Common myeloid progenitor, CD34-positive (primary cell): ENCODE results near the gene CYB5R4.
"Not testable (repeated sequence)": the region's sequence is repeated elsewhere in the genome, so short reads cannot be mapped to it uniquely, and the experiment has no call there.

Experiments used
- CTCF ChIA-PET: fragments of 350-600 bp; sonication (Branson Sonifier 250); formaldehyde crosslinking; loops from one replicate; lab custom pipeline; 2021; ENCODE audit warnings: antibody characterized with exemption; lab: Charles Lee
- POLR2A ChIA-PET: fragments of 350-600 bp; sonication (Branson Sonifier 250); formaldehyde crosslinking; loops from one replicate; lab custom pipeline; 2021; ENCODE audit warnings: antibody characterized with exemption; lab: Charles Lee
- DNase-seq, 3 donors: peaks; one replicate each; pipeline versions ENCODE4 v3.0.0 to v3.0.0-alpha.2; 2013
- H3K27ac ChIP-seq, 2 experiments: 1 replicate in 1 of 2; 2 replicates in 1 of 2; pipeline ENCODE4 v1.7.0; 2013; ENCODE audit warnings: inconsistent platforms in 2 of 2, low read length in 2 of 2, mild to moderate bottlenecking in 2 of 2, low read depth in 1 of 2, moderate library complexity in 1 of 2; ENCODE audit not compliant: severe bottlenecking in 2 of 2, insufficient read depth in 1 of 2, poor library complexity in 1 of 2
- H3K27me3 ChIP-seq, 5 experiments: replicated peaks in 2 of 5; 1 replicate in 3 of 5; 2 replicates in 2 of 5; pipeline versions ENCODE4 v1.6.1 to v1.7.0; 2013; ENCODE audit warnings: low read length in 4 of 5, mild to moderate bottlenecking in 2 of 5, moderate library complexity in 2 of 5, inconsistent platforms in 1 of 5; ENCODE audit not compliant: insufficient read depth in 5 of 5, control insufficient read depth in 4 of 5
- H3K36me3 ChIP-seq, 4 experiments: 1 replicate in 2 of 4; 2 replicates in 2 of 4; pipeline versions ENCODE4 v1.6.1 to v1.7.0; 2013; ENCODE audit warnings: low read length in 3 of 4, control low read depth in 1 of 4, mild to moderate bottlenecking in 1 of 4; ENCODE audit not compliant: control insufficient read depth in 4 of 4, insufficient read depth in 4 of 4
- H3K4me1 ChIP-seq, 4 experiments: 1 replicate in 3 of 4; 2 replicates in 1 of 4; pipeline versions ENCODE4 v1.6.1 to v1.7.1; 2013; ENCODE audit warnings: low read length in 3 of 4, mild to moderate bottlenecking in 3 of 4, control low read depth in 1 of 4, inconsistent platforms in 1 of 4, moderate library complexity in 1 of 4; ENCODE audit not compliant: control insufficient read depth in 4 of 4, insufficient read depth in 4 of 4; ENCODE audit errors: control extremely low read depth in 1 of 4
- H3K4me3 ChIP-seq, 7 experiments: 1 replicate in 4 of 7; 2 replicates in 3 of 7; pipeline versions ENCODE4 v1.5.1 to v1.7.0; 2013; ENCODE audit warnings: mild to moderate bottlenecking in 7 of 7, low read length in 6 of 7, moderate library complexity in 6 of 7, inconsistent platforms in 2 of 7, low read depth in 2 of 7, control low read depth in 1 of 7; ENCODE audit not compliant: insufficient read depth in 4 of 7, control insufficient read depth in 1 of 7; ENCODE audit errors: extremely low read depth in 1 of 7
- H3K9me3 ChIP-seq, 5 experiments: 1 replicate in 4 of 5; 2 replicates in 1 of 5; pipeline versions ENCODE4 v1.6.1 to v1.7.1; 2013; ENCODE audit warnings: low read length in 4 of 5, mild to moderate bottlenecking in 2 of 5, inconsistent platforms in 1 of 5, low read depth in 1 of 5, moderate library complexity in 1 of 5; ENCODE audit not compliant: control insufficient read depth in 4 of 5, insufficient read depth in 2 of 5; ENCODE audit errors: control extremely low read depth in 1 of 5
- WGBS: methylation state at CpG from one replicate; pipeline ENCODE4 v1.1.5; 2013; ENCODE audit not compliant: insufficient coverage; 5-methylcytosine and 5-hydroxymethylcytosine counted together

The CYB5R4 gene

DNA sequence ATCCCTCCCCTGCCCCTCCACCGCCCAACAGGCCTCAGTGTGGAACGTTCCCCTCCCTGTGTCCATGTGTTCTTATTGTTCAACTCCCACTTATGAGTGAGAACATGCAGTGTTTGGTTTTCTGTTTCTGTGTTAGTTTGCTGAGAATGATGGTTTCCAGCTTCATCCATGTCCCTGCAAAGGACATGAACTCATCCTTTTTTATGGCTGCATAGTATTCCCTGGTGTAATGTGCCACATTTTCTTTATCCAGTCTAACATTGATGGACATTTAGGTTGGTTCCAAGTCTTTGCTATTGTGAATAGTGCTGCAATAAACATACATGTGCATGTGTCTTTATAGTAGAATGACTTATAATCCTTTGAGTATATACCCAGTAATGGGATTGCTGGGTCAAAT, 91.9 kb downstream of the CYB5R4 start:
- no CpG with 5 or more reads among the region's 2 CpGs for WGBS
- POLR2A ChIA-PET = not testable (repeated sequence)

GRCh38 chr6:83952830-83953229, 93.3 kb downstream of the CYB5R4 start:
- Histone ChIP-seq H3K4me1 (no peaks in the 10 kb centered on the region), H3K27me3 (no peaks in the 10 kb centered on the region), H3K9me3 (no peaks in the 10 kb centered on the region), H3K36me3 (peaks cover 7 to 24% (median 8%) of the 10 kb centered on the region in 4 experiments), H3K27ac (no peak overlapping the region), H3K4me3 (no peak overlapping the region)
- POLR2A ChIA-PET = no interaction called here
- CTCF ChIA-PET = interaction anchor here (1.2 kb wide), 1 partner anchor 11 kb away, joined by 4 read pairs; no protein-coding TSS in a partner anchor
- no peak for DNase-seq
- 100% methylated on average over 1 of the region's 3 CpGs for WGBS

More for the DNA sequence above, 91.9 kb downstream of the CYB5R4 start:
- H3K4me3 ChIP-seq, H3K9me3 ChIP-seq, H3K27ac ChIP-seq, H3K27me3 ChIP-seq, DNase-seq, CTCF ChIA-PET, H3K4me1 ChIP-seq: not testable (repeated sequence)
- H3K36me3 ChIP-seq = peaks cover 6 to 21% (median 7%) of the 10 kb centered on the region in 4 experiments

GRCh38 chr6:83954371-83954770, 94.9 kb downstream of the CYB5R4 start:
- no CpG with 5 or more reads among the region's 2 CpGs for WGBS
- Histone ChIP-seq H3K4me3 (no peak overlapping the region), H3K36me3 (peaks cover 8 to 30% (median 12%) of the 10 kb centered on the region in 4 experiments), H3K27ac (no peak overlapping the region), H3K27me3 (no peaks in the 10 kb centered on the region), H3K9me3 (no peaks in the 10 kb centered on the region), H3K4me1 (no peaks in the 10 kb centered on the region)
- CTCF ChIA-PET = no interaction called here
- no peak for DNase-seq
- POLR2A ChIA-PET = no interaction called here

DNA sequence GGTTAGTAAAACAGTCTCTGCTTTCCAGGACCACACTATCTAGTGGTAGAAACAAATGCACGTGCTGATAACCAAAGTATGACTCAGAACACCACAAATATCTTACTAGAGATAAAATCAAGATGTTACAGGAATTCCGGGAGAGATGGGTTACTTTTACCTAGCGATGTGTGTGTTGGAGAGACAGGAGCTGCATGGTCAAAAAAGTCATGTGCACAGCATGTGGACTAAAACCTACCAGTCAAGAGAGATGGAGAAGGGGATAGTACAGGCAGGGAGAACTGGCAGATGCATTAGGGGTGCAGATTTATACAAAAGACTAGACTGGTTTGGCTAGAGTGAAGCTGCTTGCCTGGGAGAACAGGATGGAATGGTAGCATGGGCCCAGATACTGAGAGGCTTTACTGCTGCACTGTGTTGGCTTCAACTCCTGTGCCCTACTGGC, 98.8 kb downstream of the CYB5R4 start:
- Histone ChIP-seq H3K9me3 (peaks cover 0 to 4% (median 0%) of the 10 kb centered on the region in 5 experiments), H3K27ac (no peak overlapping the region), H3K27me3 (no peaks in the 10 kb centered on the region), H3K36me3 (peaks cover 16 to 40% (median 22%) of the 10 kb centered on the region in 4 experiments), H3K4me3 (no peak overlapping the region), H3K4me1 (peaks cover 0 to 9% (median 6%) of the 10 kb centered on the region in 4 experiments)
- CTCF ChIA-PET = interaction anchor here (0.7 kb wide), 1 partner anchor 11 kb away, joined by 3 read pairs; no protein-coding TSS in a partner anchor
- DNase-seq = no peak
- POLR2A ChIA-PET = interaction anchor here (1.0 kb wide), 1 partner anchor 12 kb away, joined by 3 read pairs; no protein-coding TSS in a partner anchor
- 88% methylated on average over 2 of the region's 3 CpGs for WGBS

DNA sequence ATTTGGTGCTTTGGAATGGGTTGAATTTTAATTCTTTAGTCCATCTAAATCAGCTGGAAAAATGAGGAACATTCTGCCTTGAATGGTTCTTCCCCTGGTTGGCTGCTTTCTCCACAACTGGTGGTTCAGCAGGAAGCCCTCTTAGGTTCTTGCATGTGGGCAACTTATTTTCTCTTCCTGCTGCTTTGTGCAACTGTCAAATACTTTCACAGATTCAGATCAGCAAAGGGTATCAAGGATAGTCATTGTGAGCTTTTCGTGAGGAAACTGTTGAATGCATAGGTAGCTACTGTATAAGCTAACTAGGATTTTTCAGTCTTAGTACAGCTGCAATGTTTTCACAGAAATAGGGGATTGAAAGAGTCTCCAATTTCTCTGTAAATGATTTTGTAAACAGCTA, 101.2 kb downstream of the CYB5R4 start:
- peaks cover 14 to 52% (median 22%) of the 10 kb centered on the region in 4 experiments for H3K36me3 ChIP-seq
- ChIA-PET POLR2A (no interaction called here), CTCF (no interaction called here)
- H3K9me3 ChIP-seq = peaks cover 0 to 6% (median 2%) of the 10 kb centered on the region in 5 experiments
- H3K4me1 ChIP-seq = peaks cover 0 to 9% (median 6%) of the 10 kb centered on the region in 4 experiments
- H3K27me3 ChIP-seq = no peaks in the 10 kb centered on the region
- H3K27ac ChIP-seq = no peak overlapping the region
- no peak for DNase-seq
- no peak overlapping the region for H3K4me3 ChIP-seq
- WGBS = 0% methylated on average over 1 of the region's 1 CpG

GRCh38 chr6:83962582-83962981, 103.1 kb downstream of the CYB5R4 start:
- Histone ChIP-seq H3K27ac (no peak overlapping the region), H3K36me3 (peaks cover 14 to 41% (median 21%) of the 10 kb centered on the region in 4 experiments), H3K4me3 (no peak overlapping the region), H3K27me3 (no peaks in the 10 kb centered on the region), H3K4me1 (peaks cover 0 to 9% (median 6%) of the 10 kb centered on the region in 4 experiments), H3K9me3 (peaks cover 0 to 15% (median 4%) of the 10 kb centered on the region in 5 experiments)
- ChIA-PET CTCF (interaction anchor here (0.6 kb wide), 1 partner anchor 40 kb away, joined by 3 read pairs; no protein-coding TSS in a partner anchor), POLR2A (no interaction called here)
- no peak for DNase-seq

DNA sequence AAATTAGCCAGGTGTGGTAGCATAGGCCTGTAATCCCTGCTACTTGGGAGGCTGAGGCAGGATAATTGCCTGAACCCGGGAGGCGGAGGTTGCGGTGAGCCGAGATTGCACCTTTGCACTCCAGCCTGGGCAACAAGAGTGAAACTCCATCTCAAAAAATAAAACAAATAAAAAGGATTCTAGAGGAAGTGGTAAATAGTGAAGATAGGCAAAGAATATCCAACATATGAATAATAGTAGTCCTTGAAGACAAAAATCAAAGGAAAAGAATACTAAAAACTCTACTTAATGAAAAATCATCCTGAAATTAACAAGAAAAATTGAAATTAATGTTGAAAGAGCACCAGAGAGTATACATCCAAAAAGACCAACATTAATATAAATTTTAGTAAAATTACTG, 107.0 kb downstream of the CYB5R4 start:
- no CpG with 5 or more reads among the region's 4 CpGs for WGBS
- Histone ChIP-seq H3K27me3 (no peaks in the 10 kb centered on the region), H3K9me3 (peaks cover 0 to 24% (median 4%) of the 10 kb centered on the region in 5 experiments), H3K4me1 (no peaks in the 10 kb centered on the region), H3K4me3 (no peak overlapping the region), H3K27ac (no peak overlapping the region), H3K36me3 (peaks cover 8 to 34% (median 19%) of the 10 kb centered on the region in 4 experiments)
- ChIA-PET POLR2A (no interaction called here), CTCF (no interaction called here)
- DNase-seq = no peak
